HG03108 (cell line): ENCODE results near the gene PRKCI.
"Not testable (repeated sequence)": the region's sequence is repeated elsewhere in the genome, so short reads cannot be mapped to it uniquely, and the experiment has no call there.

Experiments used
- ATAC-seq: cut with Tn5 transposase; IDR thresholded peaks from one replicate; pipeline ENCODE4 v1.9.1; 2021; ENCODE audit warnings: moderate library complexity; ENCODE audit not compliant: unreplicated experiment

Gene PRKCI

DNA sequence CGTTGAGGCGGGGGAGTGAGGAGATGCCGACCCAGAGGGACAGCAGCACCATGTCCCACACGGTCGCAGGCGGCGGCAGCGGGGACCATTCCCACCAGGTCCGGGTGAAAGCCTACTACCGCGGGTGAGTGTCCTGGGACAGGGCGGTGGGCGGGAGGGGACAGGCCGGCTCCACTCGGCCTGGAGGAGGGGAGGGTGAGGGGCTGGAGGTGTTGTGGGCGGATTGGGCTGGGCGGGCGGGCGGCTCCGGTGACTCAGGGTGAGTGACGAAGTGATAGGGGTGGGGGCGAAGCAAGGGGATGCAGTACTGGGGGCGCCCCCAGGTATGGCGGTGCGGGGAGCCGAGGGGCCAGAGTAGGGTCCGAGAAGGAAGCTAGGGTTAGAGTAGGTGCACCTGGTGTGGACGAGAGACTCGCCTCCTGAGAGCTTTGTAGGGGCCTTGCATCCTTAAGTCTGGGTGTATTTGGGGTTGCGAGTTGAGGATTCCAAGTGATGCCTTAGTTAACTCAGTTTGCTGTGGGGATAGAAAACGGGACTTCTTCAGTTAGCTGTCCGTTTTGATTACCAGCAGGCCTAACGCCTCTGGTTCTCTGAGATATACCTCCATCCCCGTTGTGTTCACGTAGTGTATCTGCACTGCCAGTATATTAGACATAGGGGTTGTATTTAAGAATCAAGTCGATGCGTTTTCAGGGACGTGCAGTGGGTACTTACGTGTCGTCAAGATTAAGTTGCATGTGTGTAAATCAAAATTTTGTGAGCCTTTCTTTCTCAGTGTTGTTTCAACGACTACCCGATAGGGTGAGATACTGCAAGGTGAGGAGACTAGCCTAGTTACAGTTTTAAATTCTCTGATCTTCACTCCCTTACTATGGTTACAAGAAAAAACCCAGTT lies 670 bp downstream of the PRKCI start:
- peak; percentile 26 for ATAC-seq

GRCh38 chr3:170225166-170225565 lies 2.9 kb downstream of the PRKCI start:
- no peak for ATAC-seq

DNA sequence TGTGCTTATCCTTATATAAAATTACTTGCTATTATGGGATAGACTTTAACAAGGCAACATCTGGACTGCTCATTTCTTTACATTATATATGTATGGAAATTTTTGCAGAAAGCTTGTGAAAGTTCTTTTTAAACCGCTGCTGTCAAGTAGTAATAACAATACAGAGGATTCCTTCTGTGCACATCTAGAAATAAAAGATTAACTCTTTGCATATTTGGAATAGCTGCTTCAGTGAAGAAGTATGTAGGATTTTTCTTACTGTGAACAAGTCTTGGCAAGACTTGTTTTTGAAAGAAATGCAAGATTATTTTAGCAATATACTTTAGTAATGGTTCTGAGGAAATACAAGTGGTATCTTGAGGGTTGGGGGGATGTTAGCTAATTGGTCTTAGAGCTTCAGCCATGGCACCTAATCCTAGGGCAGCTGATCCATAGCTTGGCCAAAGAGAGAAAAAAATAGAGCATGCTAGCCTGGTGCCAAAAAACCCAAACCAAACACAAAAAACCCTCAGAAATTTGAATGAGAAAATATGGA lies 4.3 kb downstream of the PRKCI start:
- ATAC-seq = no peak

GRCh38 chr3:170228093-170228766 lies 6.0 kb downstream of the PRKCI start:
- no peak for ATAC-seq

DNA sequence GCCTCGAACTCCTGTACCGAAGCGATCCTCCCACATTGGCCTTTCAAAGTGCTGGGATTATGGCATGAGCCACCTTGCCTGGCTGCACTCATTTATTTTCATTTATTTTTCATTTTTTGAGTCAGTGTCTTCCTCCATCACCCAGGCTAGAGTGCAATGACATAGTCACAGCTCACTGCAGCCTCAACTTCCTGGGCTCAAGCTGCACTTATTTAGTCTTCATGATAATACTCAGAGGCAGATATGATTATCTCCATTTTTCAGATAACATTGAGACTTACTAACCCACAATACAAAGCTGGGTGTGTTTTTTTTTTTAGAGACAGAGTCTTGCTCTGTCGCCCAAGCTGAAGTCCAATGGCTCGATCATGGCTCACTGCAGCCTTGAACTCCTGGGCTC lies 10.0 kb downstream of the PRKCI start:
- ATAC-seq = no peak

- no peak for ATAC-seq
These were observed 11.3 kb downstream of the PRKCI start for GRCh38 chr3:170233530-170233929.

DNA sequence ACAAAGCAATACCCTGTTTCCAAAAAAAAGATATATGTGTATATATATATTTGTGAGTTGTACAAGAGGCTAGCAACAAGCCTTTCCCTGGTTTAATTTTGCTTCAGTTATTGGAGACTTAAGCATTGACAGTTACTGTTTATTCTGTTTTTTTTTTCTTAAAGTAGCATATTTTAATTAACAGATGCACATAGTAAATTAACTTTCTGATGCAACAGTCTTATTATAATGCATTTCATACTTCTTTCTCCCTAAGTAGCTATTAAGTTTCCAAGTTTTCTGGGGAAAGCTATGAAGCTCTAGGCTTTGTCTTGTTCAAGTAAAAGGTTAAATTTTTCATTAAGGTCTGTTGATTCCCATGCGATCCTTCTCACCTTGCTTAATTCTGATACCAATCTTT lies 17.9 kb downstream of the PRKCI start:
- no peak for ATAC-seq

DNA sequence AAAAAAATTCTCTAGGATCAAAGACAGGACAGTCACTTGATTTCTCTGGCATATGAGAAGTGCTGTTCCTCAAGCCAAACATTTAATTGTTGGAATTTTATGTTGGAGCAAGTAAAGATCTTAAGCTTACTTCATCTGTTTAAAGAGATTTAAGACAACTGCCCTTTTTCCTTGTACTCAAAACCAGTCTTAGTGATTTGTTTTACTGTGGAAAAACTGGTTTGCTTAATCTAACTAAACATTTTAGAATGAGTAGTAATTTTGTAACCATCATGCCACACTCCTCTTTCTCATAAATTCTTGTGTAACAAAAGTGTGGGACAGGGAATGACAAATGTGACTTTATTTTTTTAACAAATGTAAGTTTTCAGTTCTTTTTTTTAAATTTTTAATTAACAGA lies 18.4 kb downstream of the PRKCI start:
- no peak for ATAC-seq

DNA sequence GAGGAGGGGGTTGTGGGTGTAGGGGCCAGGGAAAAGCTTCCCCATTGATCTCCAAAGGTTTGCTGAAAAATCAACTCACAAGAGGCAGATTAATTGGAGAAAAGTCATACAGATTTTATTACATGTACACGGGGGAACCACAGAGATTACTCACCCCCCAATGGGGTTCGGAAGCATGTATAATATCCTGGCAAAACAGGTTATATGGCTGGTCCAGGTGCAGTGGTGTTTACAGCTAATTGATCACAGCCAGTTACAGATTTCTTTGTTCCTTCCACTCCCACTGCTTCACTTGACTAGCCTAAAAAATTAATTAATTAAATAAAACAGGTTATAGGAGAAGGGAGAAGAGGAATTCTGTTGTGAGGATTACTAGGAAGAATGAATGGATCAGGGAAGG lies 22.4 kb downstream of the PRKCI start:
- no peak for ATAC-seq

DNA sequence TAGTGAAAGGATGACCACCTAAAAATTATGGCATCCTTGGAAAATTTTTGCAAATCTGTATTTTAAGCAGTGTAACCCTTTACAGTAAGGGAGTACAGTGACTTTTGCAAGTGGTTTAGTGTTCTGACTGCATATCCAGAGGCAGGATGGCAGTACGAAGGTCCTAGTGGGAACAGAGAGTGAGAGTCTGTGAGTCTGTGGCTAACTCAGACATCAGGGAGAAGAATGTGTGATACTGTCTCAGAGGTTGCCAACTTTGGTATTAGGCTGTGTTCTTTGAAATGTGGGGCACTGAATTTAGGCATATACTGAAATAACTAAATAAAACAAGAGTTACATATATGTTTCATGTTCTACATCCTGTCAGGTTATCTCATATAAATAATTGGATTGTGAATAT lies 25.7 kb downstream of the PRKCI start:
- ATAC-seq = no peak

DNA sequence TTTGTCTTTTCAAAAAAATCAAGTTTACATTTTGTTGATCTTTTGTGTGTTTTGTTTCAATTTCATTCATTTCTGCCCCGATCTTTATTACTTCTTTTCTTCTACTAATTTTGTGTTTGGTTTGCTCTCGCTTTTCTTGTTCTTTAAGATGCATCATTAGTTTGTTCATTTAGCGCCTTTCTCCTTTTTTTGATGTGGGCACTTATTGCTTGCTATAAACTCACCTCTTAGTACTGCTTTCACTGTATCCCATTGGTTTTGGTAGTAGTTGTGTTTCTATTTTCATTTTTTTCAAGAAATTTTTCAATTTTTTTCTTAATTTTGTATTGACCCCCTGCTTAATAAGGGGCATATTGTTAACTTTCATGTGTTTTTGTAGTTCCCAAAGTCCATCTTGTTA lies 34.4 kb downstream of the PRKCI start:
- ATAC-seq = no peak

- ATAC-seq = peak; percentile 55
These were observed 34.9 kb downstream of the PRKCI start for GRCh38 chr3:170257145-170257544.

- no peak for ATAC-seq
These were observed 35.9 kb downstream of the PRKCI start for GRCh38 chr3:170258105-170258487.

DNA sequence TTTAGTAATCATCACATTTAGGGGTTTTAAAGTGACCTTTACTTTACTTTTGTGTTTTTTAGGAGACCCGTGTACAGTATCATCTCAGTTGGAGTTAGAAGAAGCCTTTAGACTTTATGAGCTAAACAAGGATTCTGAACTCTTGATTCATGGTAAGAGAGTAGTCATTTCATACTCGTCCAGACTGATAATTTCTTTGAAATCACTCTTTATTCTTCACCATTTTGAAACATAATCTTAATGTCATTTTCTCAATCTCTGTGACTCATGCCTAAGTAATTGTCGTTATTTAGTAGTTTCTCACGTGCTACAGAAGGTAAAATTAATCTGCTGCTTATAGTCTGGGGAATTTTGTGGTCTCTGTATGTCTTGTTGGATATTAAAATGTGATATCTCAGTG lies 37.7 kb downstream of the PRKCI start:
- no peak for ATAC-seq

- no peak for ATAC-seq
These were observed 45.6 kb downstream of the PRKCI start for GRCh38 chr3:170267793-170268192.

GRCh38 chr3:170269673-170270254 lies 47.5 kb downstream of the PRKCI start:
- ATAC-seq = not testable (repeated sequence)

- ATAC-seq = no peak
These were observed 48.2 kb downstream of the PRKCI start for GRCh38 chr3:170270282-170270881.

DNA sequence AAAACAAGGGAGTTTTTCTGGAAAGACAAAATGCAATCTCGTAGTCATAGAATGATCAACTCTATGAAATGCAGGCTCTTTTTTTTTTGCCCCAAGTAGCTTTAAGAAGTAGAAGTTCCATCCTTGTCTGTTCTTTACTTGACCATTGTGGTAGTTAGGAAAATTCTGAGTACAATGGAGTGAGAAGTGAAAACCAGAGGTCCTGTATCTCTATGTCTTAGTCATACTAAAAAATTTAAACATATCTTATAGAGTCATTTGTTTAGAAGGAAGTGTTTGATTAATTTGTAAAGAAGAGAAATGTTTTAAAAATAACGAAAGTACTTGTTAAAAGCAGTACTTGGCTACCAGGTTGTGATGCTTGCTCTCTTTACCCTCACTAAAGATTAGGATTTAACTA lies 52.4 kb downstream of the PRKCI start:
- ATAC-seq = no peak

- ATAC-seq = no peak
These were observed 53.6 kb downstream of the PRKCI start for GRCh38 chr3:170275832-170276231.

DNA sequence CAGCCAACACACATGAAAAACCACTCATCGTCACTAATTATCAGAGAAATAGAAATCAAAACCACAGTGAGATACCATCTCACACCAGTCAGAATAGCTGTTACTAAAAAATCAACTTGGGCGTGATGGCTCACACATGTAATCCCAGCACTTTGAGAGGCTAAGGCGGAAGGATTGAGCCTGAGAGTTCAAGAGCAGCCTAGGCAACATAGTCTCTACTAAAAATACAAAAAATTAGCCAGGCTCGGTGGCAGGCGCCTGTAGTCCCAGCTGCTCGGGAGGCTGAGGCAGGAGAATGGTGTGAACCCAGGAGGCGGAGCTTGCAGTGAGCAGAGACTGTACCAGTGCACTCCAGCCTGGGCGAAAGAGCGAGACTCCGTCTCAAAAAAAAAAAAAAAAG lies 55.1 kb downstream of the PRKCI start:
- ATAC-seq = not testable (repeated sequence)

- no peak for ATAC-seq
These were observed 55.8 kb downstream of the PRKCI start for GRCh38 chr3:170277833-170278580.
